SIG-M5 treated with dmso at 0.1 percent for 504 hours (cell line): ENCODE data around the gene TMEM121B.

Experiments used
- DNase-seq: peaks from one replicate; lab custom pipeline; 2025; ENCODE audit not compliant: unreplicated experiment; lab: John Stamatoyannopoulos, UW

The TMEM121B gene

DNA sequence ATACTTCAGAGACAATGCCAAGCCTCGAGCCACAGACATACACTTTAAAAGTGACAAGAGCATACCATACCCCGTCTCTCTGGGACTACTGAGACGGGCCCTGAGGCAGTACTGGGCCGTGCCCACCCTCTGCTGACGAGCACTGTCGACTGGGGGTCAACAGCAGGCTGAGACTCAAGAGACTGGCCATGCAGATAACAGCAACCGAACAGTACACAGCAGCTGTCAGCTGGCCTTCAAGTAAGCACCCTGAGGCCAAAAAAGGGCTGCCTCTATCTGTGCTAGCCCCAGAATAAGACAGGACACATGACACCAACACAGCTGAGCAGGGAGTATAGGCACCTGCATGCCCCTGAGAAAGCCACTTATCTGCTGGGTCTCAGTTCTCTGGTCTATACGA, 18.9 kb upstream of the TMEM121B start:
- DNase-seq: no peak

DNA sequence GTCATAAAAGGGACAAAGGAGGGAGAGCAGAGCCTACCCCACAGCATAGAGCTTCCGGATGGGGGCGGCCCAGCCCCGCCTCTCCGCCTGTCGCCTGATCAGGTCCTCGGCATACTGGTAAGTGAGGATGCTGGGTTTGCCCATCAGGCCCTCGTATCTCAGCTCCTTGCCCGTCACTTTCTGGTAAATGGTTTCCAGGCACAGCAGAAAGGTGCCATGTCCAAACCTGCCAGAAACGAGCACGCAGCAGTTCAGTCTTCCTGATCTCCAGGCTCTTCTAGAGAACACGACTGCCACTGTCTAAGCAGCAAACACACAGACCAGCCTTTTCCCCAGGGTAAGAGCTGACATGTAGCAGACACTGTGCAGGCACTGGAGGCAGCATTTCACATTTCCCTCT, 17.4 kb upstream of the TMEM121B start:
- no peak for DNase-seq

DNA sequence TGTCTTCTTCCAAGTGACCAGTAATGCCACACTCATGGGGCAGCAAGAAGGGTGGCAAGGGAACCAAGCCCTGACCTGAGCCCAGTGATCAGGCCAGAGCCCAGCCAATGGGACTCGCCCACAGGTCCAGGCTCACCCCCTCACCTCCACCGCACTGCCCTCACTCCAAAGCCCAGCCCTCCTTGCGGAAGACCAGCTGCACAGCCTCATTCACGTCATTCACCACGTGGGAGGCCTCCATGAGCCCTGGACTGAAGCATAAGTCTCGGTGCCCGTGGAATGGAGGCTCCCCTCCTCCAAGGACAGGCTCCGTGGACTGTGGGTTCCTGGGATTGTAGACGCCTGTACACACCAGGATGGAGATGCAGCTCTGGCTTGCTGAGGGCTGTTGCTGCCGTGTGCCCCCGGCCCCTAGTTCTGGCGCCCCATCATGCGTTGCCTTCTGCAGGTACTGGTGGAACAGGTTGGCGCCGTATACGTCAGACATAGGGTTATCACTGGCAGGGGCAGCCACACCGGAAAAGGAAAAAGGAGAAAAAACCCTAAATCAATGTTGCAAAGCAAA, 16.8 kb upstream of the TMEM121B start:
- no peak for DNase-seq

DNA sequence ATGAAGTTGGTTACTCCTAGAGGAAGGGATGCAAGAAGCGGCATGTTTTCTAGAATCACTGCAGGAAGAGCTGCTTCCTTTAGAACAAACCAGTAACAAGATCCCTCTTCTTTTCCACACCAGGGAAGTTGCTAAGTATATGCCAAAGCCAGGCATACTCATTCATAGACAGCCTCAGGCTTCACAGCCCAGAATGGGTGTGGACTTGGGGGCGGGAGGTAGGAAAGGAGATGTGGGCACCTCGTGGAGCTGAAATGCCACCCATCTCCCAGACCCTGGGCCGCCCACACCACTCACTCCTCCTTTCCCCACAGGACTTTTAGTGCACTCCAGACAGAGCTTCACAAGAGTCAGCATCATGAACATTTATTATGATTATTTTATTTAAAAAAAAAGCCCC, 16.0 kb upstream of the TMEM121B start:
- no peak for DNase-seq

DNA sequence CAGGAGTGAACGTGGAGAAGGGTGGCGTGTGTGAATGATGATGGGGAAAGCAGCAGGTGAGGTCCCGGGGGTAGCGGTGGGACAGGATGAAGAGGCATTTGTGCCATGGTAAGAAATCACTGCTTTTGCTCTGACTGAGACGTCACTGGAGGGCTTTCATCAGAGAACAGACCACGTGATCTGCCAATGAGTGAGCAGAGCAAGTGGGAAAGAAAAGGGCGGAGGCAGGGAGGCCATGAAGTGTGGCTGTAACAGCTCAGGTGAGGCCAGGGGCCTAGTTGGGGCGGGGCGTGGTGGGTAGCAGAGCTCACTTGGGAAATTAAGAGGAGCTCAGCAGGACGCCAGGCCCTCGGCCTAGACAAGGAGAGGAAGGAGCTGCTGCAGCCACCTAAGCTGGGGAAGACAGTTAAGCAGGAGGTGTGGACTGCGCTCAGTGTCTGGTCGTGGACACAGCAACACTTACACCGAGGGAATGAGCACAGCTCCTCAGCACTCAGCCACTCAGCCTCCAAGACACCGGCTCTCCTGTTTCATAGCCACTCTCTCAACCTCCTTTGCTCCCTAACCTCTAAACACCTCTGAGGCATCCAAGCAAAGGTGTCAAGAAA, 14.1 kb upstream of the TMEM121B start:
- DNase-seq: no peak

DNA sequence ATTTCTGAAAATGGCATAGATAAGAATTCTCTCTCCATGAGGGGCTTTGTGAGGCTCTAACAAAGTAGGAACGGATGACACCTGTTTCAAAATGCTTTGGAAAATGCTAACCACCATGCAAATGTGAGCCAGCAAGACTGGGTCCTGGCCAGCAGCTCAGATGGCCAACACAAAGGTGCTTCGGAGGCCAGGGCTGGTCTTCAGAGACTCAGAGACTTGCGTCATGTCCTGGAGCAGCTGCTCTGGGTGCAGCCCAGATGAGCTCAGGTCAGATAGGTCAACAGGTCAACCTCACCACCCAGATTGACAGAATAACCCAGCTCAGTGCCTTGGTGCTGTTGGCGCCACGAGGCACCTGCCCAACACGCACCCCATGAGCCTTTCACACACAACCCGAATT, 12.0 kb upstream of the TMEM121B start:
- no peak for DNase-seq

DNA sequence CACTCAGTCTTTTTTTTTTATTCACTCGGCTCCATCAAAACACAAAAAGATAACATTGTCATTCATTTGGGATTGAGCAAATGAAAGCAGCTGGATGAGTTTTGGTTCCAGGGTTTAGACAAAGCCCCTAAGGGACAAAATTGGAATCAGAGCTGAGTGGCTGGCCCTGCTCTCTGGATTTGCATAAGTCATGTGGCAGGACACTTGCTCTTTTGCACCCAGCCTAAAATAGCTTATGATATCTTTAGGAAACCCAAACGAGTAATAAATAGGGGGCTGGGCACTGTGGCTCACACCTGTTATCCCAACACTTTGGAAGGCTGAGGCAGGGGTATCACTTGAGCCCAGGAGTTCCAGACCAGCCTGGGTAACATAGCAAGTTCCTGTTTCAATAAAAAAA, 11.0 kb upstream of the TMEM121B start:
- DNase-seq: no peak

DNA sequence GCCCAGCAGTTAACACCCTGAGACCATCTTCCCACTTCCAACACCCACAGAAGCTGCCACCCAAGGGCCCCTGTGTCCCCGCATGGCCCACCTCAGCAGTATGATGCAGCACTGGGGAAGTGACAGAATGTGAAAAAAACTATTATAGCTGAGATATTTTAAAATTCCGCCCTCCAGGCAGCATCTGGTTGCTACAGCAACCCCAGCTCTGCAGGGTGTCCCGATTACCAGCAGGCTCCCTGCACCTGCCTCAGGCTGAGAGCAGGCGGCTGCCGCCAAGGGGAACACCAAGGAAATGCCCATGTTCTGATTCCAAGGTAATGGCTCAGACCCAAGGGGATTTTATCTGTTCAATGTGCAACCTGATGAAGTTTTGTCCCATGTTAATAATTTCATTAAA, 10.5 kb upstream of the TMEM121B start:
- DNase-seq: no peak

DNA sequence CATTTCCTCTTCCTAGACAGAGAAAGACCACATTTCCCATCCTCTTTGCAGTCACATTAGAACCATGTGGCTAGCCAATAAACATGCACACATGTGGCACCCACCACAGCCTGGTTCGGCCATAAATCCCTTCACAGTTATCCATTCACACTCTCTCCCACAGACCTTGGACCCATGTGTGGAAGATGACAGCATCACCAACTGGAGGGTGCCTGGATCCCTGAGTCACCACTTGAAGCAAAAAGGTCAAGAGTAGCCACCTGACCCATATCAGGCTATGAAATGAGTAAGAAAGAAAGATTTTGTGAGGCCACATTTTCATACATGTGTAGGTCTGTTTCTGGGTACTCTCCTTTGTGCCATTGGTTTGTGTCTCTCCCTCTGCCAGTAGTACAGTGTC, 9.0 kb upstream of the TMEM121B start:
- no peak for DNase-seq

DNA sequence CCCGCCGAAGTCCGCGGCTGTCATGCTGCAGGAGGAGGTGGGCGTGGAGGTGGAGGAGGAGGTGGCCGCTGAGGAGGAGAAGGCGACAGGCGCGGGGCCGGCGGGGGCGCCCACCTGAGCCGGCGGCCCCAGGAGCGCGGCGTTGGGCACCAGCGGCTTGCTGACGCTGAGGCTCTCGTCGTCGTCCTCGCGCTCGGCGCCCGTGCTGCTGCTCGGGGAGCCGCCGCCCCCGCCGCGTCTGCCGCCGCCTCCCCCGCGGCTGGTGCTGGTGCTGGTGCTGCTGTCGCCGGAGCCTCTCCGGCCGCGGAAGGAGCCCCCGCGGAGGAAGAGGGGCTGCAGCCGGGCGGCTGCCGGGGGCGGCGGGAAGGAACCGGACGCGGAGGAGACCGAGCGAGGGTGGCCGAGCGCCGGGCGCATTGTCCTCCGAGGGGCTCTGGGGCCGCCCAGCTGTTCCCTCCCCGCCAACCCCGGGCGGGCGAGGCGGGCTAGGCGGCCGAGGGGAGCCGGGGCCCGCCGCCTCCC, 388 bp downstream of the TMEM121B start:
- DNase-seq: no peak

DNA sequence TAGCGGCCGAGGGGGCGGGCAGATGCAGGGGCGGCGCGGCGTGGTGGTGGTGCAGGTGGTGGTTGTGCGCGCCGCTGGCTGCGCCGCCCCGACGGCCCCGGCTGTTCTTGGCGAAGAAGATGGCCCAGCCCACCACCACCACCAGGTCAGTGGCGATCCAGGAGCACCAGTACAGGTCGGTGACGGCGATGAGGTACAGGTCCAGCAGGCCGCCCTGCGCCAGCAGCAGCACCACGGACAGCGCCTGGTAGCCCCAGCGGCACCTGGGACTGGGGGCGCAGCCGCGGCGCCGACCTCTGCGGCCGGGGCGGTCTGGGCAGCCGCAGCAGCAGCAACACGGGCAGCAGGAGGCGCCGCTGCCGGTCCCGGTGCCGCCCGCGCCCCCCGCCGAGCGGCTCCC, 879 bp downstream of the TMEM121B start:
- DNase-seq: no peak

DNA sequence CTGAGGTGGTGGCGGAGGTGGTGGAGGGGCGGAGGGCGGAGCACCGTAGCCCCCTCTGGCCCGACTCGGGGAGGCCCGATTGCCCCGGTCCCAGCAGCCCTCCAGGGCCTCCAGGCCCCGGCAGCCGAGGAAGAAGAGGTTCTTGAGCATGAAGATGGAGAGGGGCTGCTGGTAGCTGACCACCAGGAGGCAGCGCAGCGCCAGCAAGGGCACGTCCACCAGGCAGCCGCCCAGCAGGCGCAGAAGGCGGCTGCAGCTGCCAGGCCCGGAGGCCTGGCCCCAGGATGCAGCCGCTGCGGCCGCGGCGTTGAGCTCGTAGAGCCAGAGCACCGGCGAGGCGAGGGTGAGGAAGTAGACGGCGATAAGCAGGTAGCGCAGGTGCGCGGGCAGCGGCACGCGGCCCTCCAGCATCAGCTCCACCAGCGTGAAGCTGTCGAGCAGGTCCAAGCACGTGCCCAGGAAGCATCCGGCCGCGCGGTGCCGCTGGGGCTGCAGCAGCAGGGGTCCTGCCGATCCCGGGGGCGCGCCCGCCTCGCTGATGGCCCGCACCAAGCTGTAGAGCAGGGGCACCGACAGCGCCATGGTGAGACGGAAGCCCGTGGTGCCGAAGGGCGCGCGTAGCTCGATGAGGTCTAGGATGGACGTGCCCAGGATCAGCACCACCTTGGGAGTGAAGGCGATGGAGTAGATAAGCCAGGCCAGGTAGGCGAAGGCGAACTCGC, 1.5 kb downstream of the TMEM121B start:
- no peak for DNase-seq

DNA sequence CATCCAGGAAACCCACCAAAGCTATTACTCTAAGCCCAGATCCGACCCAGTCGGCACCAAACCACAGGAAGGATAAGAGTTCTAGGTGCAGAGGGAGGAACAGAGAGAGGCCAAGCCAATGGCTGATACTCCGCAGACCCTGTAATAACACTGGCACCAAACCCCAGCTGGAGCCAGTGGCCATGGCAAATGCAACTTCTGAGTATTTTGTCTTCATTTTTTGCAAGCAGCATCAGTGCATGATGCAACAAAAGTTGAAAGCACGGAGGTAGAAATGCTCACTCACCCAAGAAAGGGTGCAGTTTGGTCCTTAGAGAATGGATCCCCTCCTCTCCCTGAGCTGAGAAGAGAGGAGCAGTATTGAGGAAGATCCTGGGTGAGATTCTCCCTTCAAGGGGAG, 2.8 kb downstream of the TMEM121B start:
- DNase-seq: no peak

DNA sequence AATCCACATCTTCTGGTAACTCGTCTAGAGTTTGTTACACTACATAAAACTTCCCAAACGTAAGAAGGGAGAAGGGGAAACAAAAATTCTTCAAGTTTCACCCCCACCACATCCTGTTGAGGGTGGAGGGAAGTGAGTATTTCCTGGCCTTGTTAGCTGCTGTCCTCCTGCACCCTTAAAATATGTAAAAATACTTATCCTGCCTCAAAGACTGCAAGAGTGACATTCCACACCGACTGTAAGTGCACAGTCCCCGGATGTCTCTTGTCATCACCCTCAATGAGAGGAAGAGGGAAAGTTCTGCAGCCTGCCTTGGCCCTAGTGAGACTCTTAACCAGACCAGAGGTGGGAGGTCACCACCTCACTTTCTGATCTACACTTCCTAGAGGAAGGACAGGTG, 3.3 kb downstream of the TMEM121B start:
- peak; percentile 81 for DNase-seq

DNA sequence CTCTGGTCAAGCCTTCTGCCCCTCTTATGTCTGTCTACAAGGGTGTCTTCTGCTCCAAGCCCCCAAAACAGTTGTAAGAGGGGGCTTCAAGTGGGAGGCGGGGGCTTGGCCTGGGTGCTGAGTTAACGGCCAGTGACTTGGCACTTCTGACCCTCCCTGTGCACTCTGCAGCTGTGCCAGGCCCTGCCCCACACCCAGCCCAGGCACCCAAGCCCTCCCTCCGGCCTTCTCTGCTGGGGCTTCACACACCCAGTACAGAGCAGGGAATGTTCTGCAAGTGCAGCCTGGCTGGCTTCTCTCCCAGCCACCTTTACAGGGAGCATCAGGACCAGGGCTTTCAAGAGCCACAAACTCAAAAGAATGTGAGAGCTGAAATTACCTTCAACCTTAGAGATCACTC, 3.8 kb downstream of the TMEM121B start:
- no peak for DNase-seq

DNA sequence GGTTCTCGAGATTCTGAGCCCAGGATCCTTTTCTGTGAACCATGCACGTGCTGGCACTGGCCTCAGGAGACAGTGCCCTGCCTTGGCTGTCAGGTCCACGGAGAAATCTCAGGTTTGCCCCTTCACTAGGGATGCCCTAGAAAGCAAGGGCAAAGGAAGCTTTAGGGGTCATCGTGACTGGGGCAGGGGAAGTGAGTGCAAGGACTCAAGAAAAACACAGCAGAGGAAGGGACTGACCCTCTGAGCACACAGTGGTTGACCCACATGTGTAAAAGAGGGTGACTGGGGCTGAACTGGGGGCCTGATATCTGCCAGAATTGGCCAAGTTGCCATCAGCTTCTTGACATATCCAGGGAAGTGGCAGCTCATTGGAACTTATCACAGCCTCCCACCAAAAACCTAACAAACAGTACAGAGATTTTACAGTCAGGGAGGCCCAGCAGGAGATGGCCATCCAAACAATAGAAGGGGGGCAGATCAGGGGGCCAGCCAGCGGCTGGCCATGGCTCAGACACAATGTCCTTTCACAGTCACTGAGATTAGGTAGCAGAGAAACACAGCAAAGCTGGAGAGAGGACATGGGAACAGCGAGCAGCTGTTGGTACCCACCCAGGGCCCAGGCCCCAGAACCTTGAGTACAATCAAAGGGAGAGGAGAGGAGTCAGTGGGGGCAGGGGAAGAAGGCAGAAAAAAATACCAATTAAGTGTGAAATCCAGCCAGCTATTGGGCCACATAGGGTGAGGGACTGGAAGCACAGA, 4.4 kb downstream of the TMEM121B start:
- DNase-seq: no peak

DNA sequence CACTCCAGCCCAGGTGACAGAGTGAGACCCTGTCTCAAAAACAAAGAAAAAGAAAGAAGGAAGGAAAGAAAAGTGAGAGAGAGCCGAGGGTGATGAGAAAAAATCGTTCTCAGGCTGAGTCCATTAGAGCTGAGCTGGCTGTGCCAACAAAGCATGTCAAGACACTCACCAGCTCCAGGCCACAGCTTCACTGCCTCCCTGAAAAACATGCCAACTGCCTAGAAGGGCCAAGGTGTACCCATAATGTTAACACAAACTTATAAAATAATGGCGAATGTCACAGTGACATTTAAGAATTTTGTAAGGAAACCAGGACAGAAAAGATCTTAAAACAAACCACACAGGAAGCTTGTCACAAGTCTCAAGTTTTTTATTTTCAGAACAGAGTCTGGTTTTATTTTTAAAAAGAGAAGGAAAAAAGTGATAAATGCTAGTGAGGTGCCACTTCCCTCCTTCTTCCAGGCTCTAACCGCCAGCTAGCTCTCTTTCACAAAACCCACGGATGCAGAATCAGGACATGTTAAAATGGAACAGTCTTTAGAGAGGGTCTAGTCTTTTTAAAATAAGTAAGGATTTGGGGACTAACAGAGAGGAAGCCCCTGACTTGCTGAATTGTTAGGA, 5.1 kb downstream of the TMEM121B start:
- DNase-seq: peak; percentile 56

DNA sequence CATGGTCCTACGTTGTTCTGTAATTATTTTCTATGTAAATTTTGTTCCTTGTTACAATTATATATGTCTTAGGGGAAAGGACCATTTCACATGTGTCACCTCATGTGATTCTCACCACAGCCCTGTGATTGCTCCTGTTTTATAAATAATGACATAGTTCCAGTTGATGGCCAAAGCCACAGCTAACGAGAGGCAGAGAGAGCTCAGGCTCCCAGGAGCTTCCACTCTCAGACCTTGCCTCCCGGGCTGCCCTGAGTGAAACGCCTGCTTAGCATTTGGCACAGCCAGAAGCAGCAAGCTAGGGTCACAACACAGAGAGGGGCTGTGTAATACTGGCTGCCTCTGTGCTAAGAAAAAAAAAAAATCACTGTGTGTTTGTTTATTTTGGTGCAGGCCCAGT, 5.9 kb downstream of the TMEM121B start:
- DNase-seq: no peak

DNA sequence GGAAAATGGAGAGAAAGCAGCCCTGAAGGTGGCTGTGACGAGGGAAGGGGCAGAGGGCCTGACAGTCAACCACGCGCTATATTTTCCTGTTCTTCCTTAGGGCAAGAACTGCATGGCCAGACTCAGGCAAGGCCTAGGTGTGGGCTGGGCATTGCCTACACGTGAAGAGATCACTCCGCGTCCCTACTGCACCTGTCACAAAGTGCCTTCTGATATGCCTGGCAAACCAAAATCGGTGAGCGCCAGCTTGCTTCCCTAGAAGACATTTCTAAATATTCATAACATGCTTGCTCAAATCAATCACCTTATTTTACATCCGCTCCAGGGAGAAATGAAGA, 6.3 kb downstream of the TMEM121B start:
- DNase-seq: no peak

DNA sequence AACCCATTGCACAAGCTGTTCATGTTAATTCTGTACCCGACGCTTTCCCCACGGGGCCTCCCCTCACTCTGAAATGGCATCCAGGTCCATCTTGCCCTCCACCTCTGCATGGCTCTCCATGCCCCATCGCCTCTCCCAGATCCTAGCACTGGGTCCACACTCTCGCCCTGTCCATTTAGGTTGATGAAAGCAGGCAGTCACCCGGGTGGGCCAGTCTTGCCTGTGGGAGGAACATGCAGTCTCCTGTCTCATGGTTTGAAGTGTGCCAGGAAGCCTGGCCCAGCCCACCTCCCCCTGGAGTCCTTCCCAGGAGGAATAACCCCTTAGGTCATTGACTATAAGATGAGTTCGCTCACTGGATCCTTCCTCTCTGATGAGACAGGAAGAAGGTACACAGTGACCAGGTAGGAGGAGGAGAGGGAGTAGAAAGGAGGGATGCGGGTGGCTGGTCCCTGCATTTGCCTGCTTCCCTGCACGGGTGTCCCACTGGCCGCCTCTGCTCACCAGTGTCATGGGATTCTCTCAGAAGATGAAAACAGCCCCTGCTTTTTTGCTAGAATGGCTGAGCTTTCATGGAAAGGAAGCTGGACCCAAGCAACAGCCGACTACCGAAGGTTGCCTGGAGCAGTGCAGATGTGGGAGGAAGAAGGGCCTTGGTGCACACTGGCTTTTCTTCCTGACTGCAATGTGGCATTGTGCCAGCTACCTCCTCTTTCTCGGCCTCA, 6.8 kb downstream of the TMEM121B start:
- DNase-seq: no peak

DNA sequence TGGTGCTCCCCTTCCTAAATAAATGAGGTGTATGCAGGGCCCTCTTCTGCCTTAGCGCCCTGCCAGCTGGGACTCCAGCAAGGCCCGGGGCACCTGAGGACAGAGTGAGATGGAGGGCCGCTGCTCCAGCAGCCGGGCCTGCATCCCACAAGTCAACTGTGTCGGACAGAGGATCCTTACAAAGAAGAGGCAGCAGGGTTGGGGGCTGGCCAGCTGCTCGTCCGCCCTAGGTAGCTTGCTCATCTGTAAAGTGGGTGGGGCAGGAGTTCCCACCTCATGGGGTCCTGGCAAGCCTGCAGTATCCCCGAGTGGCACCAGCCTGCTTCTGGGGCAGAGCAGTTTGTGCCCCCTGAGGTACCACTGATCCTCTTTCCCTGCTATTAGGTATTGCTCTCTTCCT, 7.6 kb downstream of the TMEM121B start:
- DNase-seq: no peak
